Right renal cortex interstitium (tissue), 3 donors: Measurements from ENCODE around the gene SOWAHD. TPM values are rescaled to one million over a fixed set of nuclear protein-coding genes. Genes with fewer than 3 reads are reported as not detected.

ENCODE experiments used
- DNase-seq, 3 donors: peaks; one replicate each; pipeline ENCODE4 v3.0.0-alpha.2; 2013; ENCODE audit warnings: low read depth in 3 of 3, low spot score in 2 of 3
- polyA plus RNA-seq, 3 donors: library from polyadenylated mRNA; unstranded; fragments of 120-200 nt; gene quantifications; one replicate each; pipeline ENCODE4 v1.2.1, GENCODE V29; 2013; ENCODE audit not compliant: insufficient read length in 3 of 3

Gene SOWAHD
- polyA plus RNA-seq, 3 donors = 0.39 to 0.44 (median 0.40) TPM

GRCh38 chrX:119809185-119809666 is 50.8 kb downstream of the SOWAHD start:
- no peak for DNase-seq

Other genes starting within 250 kb of the SOWAHD start
- 10 to 100 TPM; 36.2 to 38.3 (median 37.3) TPM for gene STEEP1, start 193.2 kb upstream of the SOWAHD start, polyA plus RNA-seq
- gene UBE2A, start 184.0 kb upstream of the SOWAHD start, polyA plus RNA-seq = 10 to 100 TPM; 88.3 to 92.3 (median 89.1) TPM
- 10 to 100 TPM; 15.6 to 17.5 (median 16.1) TPM for gene NKRF, start 152.2 kb upstream of the SOWAHD start, polyA plus RNA-seq
- gene SEPTIN6, start 65.4 kb upstream of the SOWAHD start, polyA plus RNA-seq = 10 to 100 TPM; 58.8 to 68.5 (median 67.9) TPM
- gene RPL39, start 33.0 kb downstream of the SOWAHD start, polyA plus RNA-seq = 1,000 to 10,000 TPM; 2,722 to 2,918 (median 2,845) TPM
- gene UPF3B, start 94.4 kb downstream of the SOWAHD start, polyA plus RNA-seq = 10 to 100 TPM; 32.3 to 37.9 (median 33.1) TPM
- gene RNF113A, start 113.1 kb downstream of the SOWAHD start, polyA plus RNA-seq = 10 to 100 TPM; 11.6 to 13.7 (median 11.9) TPM
- gene NDUFA1, start 113.2 kb downstream of the SOWAHD start, polyA plus RNA-seq = 100 to 1,000 TPM; 167 to 180 (median 173) TPM
- gene AKAP14, start 137.3 kb downstream of the SOWAHD start, polyA plus RNA-seq = under 1 TPM; 0.26 to 0.37 (median 0.31) TPM
- gene NKAP, start 185.2 kb downstream of the SOWAHD start, polyA plus RNA-seq = 10 to 100 TPM; 13.6 to 16.7 (median 14.9) TPM